Brain microvascular endothelial cell (primary cell): ENCODE results near the gene ANKRD9.
A peak's percentile ranks its signal among the peaks of the same experiment; 100 is the strongest.

Source experiments
- DNase-seq: peaks from one replicate; pipeline ENCODE4 v3.0.0-alpha.2; 2020
- H3K27ac ChIP-seq: fragments of 250-450 bp; sonication (Bioruptor Pico); 2 replicates; pipeline ENCODE4 v1.5.1; 2020; ENCODE audit warnings: mild to moderate bottlenecking, moderate library complexity
- H3K27me3 ChIP-seq: fragments of 250-450 bp; sonication (Bioruptor Pico); replicated peaks from 2 replicates; pipeline ENCODE4 v1.5.1; 2020; ENCODE audit warnings: mild to moderate bottlenecking
- H3K36me3 ChIP-seq: fragments of 250-450 bp; sonication (Bioruptor Pico); replicated peaks from 2 replicates; pipeline ENCODE4 v1.5.1; 2020; ENCODE audit warnings: mild to moderate bottlenecking
- H3K4me3 ChIP-seq: 2 replicates; pipeline ENCODE4 v1.5.1; 2011; ENCODE audit warnings: low read depth, mild to moderate bottlenecking, control low read depth, low read length, moderate library complexity
- in situ Hi-C: cut with HindIII; loops from 2 replicates; pipeline ENCODE4 v1.10.0; 2017; ENCODE audit warnings: low sequenced_read_pairs, low pct_ligation_motif_present
- TF ChIP-seq, protein P1 (sequence below): IDR thresholded peaks from 2 replicates; pipeline ENCODE4 v1.5.1; 2011; ENCODE audit warnings: low read depth, mild to moderate bottlenecking, moderate library complexity, low read length, control low read depth, inconsistent platforms; ENCODE audit errors: missing control alignments

ANKRD9 gene

DNA sequence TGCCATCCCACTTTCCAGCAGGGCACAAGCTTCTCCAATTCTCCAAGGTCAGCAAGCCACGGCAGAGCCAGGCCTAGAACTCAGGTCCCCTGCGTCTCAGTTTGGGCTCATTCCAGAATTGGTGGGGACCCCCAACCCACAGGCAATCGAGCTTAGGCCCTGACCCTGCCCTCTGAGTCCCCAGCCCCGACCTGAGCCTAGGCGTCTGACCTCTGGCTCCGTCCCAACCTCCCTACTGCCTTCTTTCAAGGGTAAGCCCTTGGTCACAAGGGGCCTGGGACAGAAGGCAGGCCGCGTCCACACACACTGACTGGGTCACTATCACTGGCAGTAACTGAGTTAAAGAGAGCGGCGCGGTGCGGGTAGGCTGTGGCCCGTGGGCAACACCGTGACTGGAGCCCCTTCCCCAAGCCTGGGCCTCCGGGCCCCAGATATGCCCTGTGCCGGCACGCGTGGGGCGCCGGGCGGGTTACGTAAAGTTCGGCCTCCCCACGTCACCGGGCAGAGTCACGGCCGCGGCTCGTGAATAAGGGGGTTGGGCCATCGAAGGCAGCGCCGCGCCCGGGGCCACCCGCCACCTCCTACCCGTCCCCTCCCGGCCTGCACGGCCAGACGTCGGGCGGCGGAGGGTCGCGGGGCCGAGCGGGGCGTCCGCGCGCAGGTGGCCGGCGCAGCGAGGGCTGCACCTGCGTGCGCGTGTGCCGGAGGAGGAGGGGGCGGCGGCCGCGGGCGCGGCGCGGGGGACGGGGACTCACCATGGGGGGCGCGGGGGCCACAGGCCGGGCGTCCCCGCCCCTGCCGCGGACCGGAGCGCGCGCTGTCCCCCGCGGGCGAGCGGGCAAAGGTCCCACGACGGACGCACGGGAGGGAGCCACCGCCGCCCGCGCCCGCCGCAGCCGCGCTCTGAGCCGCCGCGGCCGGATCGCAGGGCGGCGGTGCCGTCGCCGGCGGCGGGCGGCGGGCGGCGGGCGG, 516 bp downstream of the ANKRD9 start:
- Histone ChIP-seq H3K4me3 (peak overlapping the region; percentile 64), H3K36me3 (no peaks in the 10 kb centered on the region), H3K27ac (peak overlapping the region; percentile 44), H3K27me3 (no peaks in the 10 kb centered on the region)
- in situ Hi-C loops, result no loop called here
- DNase-seq, result no peak
- TF ChIP-seq, protein P1, sequence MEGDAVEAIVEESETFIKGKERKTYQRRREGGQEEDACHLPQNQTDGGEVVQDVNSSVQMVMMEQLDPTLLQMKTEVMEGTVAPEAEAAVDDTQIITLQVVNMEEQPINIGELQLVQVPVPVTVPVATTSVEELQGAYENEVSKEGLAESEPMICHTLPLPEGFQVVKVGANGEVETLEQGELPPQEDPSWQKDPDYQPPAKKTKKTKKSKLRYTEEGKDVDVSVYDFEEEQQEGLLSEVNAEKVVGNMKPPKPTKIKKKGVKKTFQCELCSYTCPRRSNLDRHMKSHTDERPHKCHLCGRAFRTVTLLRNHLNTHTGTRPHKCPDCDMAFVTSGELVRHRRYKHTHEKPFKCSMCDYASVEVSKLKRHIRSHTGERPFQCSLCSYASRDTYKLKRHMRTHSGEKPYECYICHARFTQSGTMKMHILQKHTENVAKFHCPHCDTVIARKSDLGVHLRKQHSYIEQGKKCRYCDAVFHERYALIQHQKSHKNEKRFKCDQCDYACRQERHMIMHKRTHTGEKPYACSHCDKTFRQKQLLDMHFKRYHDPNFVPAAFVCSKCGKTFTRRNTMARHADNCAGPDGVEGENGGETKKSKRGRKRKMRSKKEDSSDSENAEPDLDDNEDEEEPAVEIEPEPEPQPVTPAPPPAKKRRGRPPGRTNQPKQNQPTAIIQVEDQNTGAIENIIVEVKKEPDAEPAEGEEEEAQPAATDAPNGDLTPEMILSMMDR, result no peak

DNA sequence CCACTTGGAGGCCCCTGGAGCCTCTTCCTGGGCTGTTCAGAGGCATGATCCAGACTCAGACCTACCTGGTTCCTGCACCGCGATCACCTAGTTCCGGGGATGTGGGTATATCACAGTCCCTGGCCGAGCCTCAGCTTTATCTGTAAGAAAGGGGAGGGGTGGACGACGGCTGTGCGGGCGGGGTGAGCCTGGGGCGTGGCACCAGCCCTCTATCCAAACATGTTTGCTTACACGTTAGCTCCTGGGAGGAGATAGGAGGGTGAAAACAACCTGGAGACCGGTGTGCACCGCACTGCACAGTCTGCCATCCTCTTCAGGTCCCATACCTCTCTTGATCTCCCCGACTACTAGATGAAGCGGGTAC, 1.2 kb downstream of the ANKRD9 start:
- DNase-seq, result no peak
- H3K4me3 ChIP-seq, result peak overlapping the region; percentile 64
- in situ Hi-C loops, result no loop called here

DNA sequence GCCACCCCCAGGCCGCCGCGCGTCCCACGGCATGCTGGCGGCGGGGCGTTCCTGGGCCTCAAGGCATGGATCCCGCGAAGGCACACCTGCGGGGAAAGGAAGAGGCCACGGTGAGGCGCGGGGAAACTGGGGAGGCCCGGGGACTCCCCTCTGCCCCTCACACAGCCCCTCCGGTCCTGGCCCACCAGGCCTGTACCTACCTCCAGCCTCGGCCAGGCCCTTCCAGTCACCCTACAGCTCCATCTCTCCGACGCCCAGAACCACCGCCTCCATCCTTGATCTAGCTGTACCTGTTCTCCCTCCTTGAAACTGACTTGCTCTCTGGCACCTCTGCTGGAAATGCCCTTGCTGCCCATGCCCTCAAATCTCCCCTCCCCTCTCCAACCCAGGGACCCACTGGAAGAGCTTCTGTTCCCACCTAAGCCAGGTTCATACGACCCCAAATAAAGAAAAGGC, 1.7 kb downstream of the ANKRD9 start:
- in situ Hi-C loops, result no loop called here
- H3K4me3 ChIP-seq, result no peak overlapping the region
- no peak for DNase-seq
- TF ChIP-seq, protein P1, result peak; percentile 20
- no peaks in the 10 kb centered on the region for H3K27me3 ChIP-seq
- H3K27ac ChIP-seq, result no peak overlapping the region
- H3K36me3 ChIP-seq, result no peaks in the 10 kb centered on the region

More for the DNA sequence above, 1.2 kb downstream of the ANKRD9 start:
- TF ChIP-seq, protein P1, result no peak
- H3K27me3 ChIP-seq, result no peaks in the 10 kb centered on the region
- H3K36me3 ChIP-seq, result no peaks in the 10 kb centered on the region
- H3K27ac ChIP-seq, result no peak overlapping the region

DNA sequence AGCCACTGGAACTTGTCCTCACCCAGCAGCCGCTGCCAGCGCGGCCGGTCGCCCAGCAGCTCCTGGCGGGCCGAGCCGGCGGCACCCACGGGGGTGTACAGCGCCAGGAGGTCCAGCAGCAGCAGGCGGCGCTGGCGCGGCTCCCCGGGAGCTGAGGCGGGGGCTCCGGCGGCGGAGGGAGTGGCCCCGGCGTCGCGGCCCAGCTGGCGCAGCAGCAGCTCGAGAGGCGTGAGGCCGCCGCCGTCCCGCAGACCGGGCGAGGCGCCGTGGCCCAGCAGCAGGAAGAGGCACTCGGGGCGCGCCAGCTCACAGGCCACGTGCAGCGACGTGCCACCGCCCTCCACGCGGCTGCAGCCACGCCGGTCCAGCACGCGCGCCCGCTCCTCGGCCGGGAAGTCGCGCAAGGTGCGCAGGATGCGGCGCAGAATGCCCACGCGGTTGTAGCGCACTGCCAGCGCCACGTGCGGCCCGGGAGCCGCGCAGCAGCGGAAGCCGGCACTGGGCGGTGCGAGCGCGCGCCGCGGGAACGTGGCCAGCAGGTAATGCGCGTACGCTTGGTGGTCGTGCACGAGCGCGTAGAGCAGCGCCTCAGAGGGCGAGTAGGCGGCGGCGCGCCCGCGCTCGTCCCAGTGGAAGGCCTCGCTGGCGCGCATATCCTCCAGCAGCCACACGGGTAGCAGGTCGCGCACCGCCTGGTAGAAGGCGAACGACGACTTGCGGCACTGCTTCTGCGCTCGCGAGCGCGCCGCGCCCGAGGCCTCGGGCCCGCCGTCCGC, 2.3 kb downstream of the ANKRD9 start:
- no peak for DNase-seq
- Histone ChIP-seq H3K27ac (no peak overlapping the region), H3K36me3 (no peaks in the 10 kb centered on the region), H3K4me3 (no peak overlapping the region), H3K27me3 (no peaks in the 10 kb centered on the region)
- in situ Hi-C loops, result no loop called here
- TF ChIP-seq, protein P1, result no peak

DNA sequence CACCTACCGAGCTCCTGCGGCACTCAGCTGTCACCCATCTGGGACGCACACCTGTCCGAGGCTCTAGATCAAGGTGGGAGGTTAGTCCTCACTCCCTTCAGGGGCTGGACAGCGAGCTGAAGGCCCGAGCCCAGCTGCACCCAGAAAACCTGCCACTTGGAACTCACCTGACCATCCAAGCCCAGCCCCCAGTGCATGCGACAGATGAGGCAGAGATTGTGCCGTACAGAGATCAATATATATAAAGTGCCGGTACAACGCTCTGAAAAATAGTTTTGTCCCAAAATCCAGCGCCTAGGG, 3.0 kb downstream of the ANKRD9 start:
- DNase-seq, result no peak
- H3K4me3 ChIP-seq, result no peak overlapping the region
- no peaks in the 10 kb centered on the region for H3K36me3 ChIP-seq
- in situ Hi-C loops, result no loop called here
- TF ChIP-seq, protein P1, result no peak
- no peaks in the 10 kb centered on the region for H3K27me3 ChIP-seq
- H3K27ac ChIP-seq, result no peak overlapping the region
